Stimulated activated CD4-positive, alpha-beta T cell treated with anti-CD3 and anti-CD28 coated beads, Interleukin-15, amount 100 ng/mL, for 24 hours (primary cell): ENCODE measurements around the gene BAZ1A.

Source experiments
- DNase-seq: peaks from one replicate; pipeline ENCODE4 v3.0.0-alpha.2; 2020

The BAZ1A gene

DNA sequence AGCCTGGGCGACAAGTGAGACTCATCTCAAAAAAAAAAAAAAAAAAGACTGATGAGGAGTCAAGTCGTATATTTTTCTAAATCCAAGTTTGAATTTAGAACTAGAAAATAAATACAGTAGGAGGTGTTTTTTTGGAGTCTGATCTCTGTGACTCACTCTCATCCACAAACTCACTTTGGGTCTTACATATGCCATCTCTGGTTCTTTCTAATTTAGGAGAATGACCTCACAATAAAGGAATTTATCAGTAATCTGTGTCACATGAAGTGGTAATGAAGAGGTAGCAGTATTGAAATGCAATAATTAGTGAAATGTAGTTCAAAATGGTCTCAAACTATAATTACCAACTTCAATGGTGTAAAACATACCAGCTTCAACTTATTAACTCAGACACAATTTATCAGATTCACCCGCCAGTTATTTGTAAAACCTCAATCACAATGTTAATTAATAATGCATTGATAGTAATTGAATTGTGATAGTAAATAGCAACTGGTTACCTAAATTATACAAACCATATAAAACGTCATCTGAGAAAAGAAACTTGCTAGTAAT lies 156.3 kb downstream of the BAZ1A start:
- DNase-seq = no peak

DNA sequence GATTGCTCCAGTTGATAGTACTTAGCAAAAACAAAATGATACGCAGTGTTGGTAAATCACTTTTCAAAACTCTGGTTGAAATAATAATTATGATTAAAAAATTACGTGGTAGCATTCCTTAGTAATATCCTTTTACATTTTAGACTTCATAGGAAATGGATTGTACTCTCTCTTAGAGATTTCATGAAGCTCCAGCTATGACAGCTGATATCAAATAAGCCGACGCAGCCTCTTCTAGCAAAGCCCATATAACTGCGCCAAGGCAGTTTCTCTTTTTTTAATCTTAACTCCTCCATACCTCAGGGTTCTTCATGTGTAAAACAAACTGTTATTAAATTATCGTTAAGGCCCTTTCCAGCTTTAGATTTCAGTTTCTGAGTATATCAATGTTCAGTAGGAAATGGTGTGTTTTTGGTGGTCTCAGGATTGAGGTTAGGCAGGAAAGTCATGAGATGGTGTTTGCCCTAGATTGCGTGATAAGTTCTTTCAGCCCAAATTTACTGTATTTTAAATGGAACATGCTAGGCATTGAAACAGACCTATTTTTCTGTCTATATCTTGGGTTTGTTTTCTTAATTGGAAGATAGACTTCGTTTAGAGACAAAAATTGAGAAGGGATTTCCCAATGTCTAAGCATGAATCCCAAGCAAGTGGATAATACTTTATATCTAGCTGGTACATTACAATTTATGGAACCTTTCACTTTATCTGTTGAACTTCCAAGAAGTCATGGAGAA lies 159.9 kb downstream of the BAZ1A start:
- no peak for DNase-seq

DNA sequence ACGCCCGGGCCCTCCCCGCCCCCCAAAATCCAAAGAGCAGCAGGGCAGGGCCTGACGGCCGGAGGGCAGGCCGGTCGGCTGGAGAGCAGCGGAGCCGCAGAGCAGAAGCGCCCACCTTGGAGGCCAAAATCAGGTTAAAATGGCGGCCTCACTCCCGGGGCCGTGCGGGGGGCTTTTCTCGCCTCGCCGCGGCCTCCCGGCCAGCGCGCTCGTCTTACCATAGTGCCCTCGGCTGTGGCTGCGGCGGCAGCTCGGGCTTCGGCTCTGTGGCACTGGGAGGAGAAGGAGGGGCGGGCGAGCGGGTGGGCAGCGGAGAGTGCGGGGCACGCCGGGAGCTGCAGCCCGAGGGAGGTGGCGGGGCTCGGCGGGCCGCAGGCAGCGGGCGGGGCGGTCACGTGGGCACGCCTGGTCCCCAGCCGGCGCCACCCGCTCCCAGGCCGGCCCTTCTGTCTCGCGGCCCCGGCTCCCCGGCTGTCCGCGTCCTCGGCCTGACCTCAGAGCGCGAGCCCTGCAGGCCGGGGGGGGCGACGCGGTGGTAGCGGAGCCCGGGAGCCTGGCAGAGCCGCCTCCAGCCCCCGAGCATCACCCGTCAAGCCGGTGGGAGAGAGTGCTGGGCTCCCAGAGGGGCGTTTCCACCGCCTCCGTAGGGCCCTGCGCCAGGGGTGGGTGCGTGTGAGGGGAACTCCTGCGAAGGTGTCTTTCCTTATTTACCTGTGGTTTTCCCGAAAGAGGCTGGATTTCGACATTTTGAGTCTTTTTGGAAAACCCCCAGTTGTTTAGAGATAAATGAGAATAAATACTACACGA lies 160.6 kb downstream of the BAZ1A start, which contains the start of gene CFL2:
TSS of gene CFL2 (minus strand) at position 274 of the 807 bp plus-strand sequence. CDS start at position 221, 53 bp downstream.
- peak; percentile 82 for DNase-seq

DNA sequence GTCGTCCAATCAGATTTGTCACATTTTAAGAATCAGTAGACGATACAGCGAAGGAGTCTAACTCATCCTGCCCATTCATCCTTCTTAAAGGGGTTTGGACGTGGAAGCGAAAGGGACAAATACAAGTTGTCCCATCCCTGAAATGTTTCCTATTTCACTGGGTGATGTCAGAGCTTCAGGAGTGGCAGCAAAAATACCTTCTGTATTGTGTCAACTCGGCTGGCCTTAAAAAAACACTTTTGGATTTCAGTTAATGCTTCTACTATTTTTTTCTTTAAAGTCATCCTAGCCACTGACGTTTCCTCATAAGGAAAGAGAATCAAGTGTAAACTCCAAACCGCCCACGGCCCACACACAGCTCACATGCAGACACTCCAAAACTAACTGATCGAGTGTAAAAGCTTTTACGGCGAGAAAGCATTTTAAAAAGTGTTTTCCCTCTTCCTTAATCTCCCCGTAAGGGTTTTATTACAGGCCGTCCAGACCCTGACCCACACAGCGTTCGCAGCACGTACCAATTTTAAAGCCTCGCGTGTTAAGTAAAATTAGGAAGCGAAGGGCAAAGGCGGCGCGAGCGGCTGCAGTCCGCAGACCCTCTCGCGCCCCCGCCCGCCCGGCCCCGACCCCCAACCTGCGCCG lies 161.4 kb downstream of the BAZ1A start:
- DNase-seq = peak; percentile 62

DNA sequence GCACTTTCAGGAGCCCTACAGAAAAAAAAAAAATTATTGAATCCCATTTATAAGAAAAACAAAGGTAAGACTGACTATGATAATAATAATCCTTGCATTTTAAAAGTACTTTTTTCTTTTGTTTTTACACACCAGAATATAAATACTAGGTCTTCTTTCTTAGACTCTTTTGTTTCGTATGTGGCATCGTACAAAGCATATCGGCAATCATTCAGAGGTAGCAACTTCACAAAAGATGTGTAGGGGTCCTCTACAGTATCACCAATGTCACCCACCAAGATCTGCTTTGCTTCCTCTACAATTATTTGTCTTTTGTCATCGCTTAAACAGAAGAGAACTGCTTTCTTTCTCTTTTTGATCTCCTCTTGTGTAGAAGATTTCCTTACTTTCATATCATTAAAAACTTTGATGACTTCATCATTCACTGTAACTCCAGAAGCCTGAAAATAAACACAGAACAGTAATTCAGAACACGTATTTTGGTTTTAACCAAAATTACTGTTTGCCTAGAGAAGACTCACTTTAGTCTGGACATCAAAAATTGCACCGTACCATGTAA lies 162.0 kb downstream of the BAZ1A start:
- no peak for DNase-seq

DNA sequence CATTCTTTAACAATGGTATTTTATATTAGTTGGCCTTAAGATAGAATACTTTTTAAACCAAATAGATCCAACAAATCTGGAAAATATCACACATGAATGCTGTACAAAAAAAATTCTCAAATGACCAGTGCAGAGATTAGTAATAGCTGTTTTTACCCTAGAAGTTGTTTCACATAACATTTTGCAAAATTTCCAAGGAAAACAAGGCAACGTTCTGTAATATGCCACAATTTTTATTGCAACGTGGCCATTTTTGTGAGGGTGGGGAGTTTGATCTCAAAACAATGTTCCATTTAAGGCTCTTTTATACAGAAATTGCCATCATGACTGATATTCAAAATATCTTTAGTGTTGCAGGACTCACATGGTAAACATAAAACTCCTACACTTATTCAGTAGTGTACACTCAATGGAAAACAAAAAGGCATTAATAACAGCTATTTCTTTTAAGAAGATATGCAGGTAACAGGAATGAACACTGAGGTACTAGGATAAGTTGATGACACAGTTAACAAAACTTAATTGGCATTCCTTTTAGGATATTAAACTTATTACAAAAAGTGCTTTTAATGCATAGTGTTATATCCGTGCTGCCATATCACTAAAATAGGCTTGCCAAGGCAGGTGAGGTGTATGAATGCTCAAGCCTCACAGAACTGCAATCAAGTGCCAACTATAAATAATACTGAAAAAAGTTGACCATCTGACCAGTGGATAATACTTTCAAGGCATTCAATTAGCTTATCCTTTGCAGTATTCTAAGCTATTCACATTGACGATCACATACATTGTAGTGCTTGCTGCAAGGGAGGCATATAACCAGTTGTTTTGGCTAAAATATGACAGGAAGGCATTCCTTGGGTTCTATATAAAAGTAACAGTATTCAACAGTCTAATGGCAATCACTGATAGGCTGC lies 163.1 kb downstream of the BAZ1A start:
- DNase-seq = no peak

DNA sequence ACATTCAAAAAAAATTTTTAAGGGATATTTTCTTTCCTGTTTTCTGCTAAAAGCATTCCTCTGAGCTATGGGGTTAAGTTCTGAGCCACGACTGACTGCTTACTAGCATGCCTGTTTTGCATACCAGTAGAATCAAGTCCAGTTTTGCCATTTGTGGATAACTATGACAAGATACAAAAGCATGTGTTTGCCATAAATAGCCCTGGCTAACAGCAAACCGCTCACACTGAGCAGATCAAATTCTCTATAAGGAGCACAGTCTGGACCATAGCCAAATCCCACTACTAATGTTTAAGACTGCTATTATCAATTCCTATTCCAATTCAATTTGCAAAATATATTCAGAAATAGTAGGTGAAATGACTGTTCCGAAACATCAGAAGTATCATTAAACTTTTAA lies 164.0 kb downstream of the BAZ1A start:
- DNase-seq = no peak

DNA sequence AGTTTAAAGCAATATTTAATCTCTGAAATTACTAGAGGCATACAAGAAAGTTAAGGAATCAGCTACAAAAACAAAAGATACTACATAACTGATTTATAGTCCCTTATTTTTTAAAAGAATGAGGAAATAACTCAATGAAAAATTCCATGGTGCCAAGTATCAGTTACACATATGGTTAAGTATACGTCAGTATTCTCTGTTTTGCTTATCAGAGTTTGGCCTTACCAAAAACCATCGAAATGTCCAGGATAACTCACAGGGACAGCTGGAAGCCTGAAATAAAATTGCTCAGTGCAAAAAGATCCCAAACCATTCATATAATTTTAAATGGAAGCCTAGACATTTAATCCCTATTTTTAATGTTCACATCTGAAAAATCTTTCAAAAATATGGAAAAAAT lies 164.4 kb downstream of the BAZ1A start:
- DNase-seq = no peak

DNA sequence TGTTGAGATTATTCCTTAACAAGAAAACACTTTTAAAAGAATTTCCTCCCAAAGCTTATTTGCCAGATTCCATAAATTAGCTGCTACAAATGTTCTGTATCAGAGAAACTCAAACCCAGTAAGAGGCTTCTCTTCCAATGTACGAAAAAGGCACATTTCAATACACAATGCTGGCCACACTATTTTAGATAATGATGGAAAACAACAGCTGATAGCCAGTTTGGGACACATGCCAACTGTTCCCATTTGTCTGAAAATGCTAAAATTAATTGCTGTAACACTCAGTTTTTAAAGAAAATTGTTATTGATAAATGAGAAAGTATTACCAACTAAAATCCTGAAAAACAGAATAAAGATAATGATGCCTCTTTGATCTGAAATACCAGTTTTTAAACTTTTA lies 165.2 kb downstream of the BAZ1A start:
- no peak for DNase-seq

DNA sequence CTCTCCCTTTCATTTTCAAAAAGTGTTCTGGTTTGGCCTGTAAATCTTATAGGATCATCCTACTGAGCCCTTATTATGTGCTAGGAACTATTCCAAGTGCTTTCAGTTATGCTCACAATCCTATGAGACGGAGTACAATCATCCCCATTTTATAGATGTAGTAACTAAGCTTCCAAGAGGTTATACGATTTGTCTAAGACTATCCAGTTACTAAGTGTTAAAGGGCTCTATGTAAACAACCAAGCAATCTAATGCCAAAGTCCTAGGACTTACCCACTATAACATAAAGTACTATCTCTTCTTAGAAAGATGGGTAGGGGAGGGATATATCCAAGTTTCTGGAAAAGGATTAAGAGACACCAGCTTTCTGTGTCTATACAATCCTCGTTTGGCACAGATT lies 167.4 kb downstream of the BAZ1A start:
- no peak for DNase-seq
